GM18526 (cell line): Measurements from ENCODE around the gene ZNF500.

Experiments used
- POLR2A ChIP-seq: IDR thresholded peaks from 3 replicates; pipeline ENCODE4 v1.6.1; 2011; ENCODE audit not compliant: insufficient read length; ENCODE audit errors: extremely low read depth

Gene ZNF500

GRCh38 chr16:4765511-4766474, 1.2 kb downstream of the ZNF500 start:
- TF ChIP-seq POLR2A = no peak

GRCh38 chr16:4763791-4764190, 3.2 kb downstream of the ZNF500 start:
- no peak for TF ChIP-seq POLR2A

GRCh38 chr16:4762205-4762604, 4.8 kb downstream of the ZNF500 start:
- TF ChIP-seq POLR2A = no peak

GRCh38 chr16:4760221-4760910, 6.6 kb downstream of the ZNF500 start:
- no peak for TF ChIP-seq POLR2A

- no peak for TF ChIP-seq POLR2A
These were observed 11.3 kb downstream of the ZNF500 start for GRCh38 chr16:4755687-4756086.

GRCh38 chr16:4754865-4755264, 12.1 kb downstream of the ZNF500 start:
- TF ChIP-seq POLR2A = no peak

- TF ChIP-seq POLR2A = no peak
These were observed 13.7 kb downstream of the ZNF500 start for GRCh38 chr16:4753227-4753626.

GRCh38 chr16:4752351-4753100, 14.4 kb downstream of the ZNF500 start:
- TF ChIP-seq POLR2A = no peak

- TF ChIP-seq POLR2A = no peak
These were observed 16.1 kb downstream of the ZNF500 start for GRCh38 chr16:4750896-4751295.

GRCh38 chr16:4749700-4750257, 17.2 kb downstream of the ZNF500 start:
- TF ChIP-seq POLR2A = no peak

- TF ChIP-seq POLR2A = no peak
These were observed 18.1 kb downstream of the ZNF500 start for GRCh38 chr16:4748682-4749411.

- no peak for TF ChIP-seq POLR2A
These were observed 18.9 kb downstream of the ZNF500 start for GRCh38 chr16:4747906-4748681.

- no peak for TF ChIP-seq POLR2A
These were observed 19.9 kb downstream of the ZNF500 start for GRCh38 chr16:4746991-4747574.

GRCh38 chr16:4746215-4746614, 20.7 kb downstream of the ZNF500 start:
- no peak for TF ChIP-seq POLR2A

GRCh38 chr16:4745274-4745569, 21.7 kb downstream of the ZNF500 start:
- no peak for TF ChIP-seq POLR2A
